ENCODE measurements around the gene ITK. TPM values are rescaled to one million over a fixed set of nuclear protein-coding genes. Genes with fewer than 3 reads are reported as not detected.

Gene ITK
- total and polyA plus RNA-seq, 2 donors from 2014 or later, result 0.11 to 14.0 TPM

- no peak overlapping the region for H3K9ac ChIP-seq (ENCODE audit: low read length in 3 of 3)
- no peak for TF ChIP-seq CTCF (IDR thresholded peaks at IDR 0.05; ENCODE audit: borderline replicate concordance, extremely low read depth, insufficient read depth)
- H3K4me1 ChIP-seq (ENCODE audit: control insufficient read depth in 2 of 3, insufficient read depth in 2 of 3, low read depth in 1 of 3, low read length in 3 of 3), result peaks cover 0 to 40% (median 28%) of the 10 kb centered on the region in 3 donors
- FAIRE-seq (no peak), DNase-seq (no peak)
- H3K27ac ChIP-seq (ENCODE audit: low read depth in 2 of 2, low read length in 2 of 2), result peak overlapping the region in 1 of 2 donors; percentile 36
- H3K27me3 ChIP-seq (ENCODE audit: control insufficient read depth, insufficient read depth, low read length), result no peaks in the 10 kb centered on the region
- intact Hi-C loops (cut with DNase I), result no loop called here
- H3K36me3 ChIP-seq (ENCODE audit: control insufficient read depth in 2 of 3, insufficient read depth in 3 of 3, low read length in 3 of 3), result peaks cover 0 to 1% (median 0%) of the 10 kb centered on the region in 3 donors
- no peak overlapping the region for H3K4me3 ChIP-seq (ENCODE audit: low read length in 3 of 3)
- no peaks in the 10 kb centered on the region for H3K9me3 ChIP-seq (ENCODE audit: control insufficient read depth in 2 of 3, insufficient read depth in 1 of 3, low read length in 3 of 3)
Observed at GRCh38 chr5:157282150-157282549, 101.5 kb downstream of the ITK start.

- Histone ChIP-seq H3K4me3 (ENCODE audit: low read length in 3 of 3) (peak overlapping the region in 1 of 3 donors; percentile 6), H3K4me1 (ENCODE audit: control insufficient read depth in 2 of 3, insufficient read depth in 2 of 3, low read depth in 1 of 3, low read length in 3 of 3) (peaks cover 0 to 52% (median 31%) of the 10 kb centered on the region in 3 donors), H3K36me3 (ENCODE audit: control insufficient read depth in 2 of 3, insufficient read depth in 3 of 3, low read length in 3 of 3) (peaks cover 0 to 9% (median 3%) of the 10 kb centered on the region in 3 donors), H3K9ac (ENCODE audit: low read length in 3 of 3) (peak overlapping the region in 2 of 3 donors; percentile 29 to 38), H3K9me3 (ENCODE audit: control insufficient read depth in 2 of 3, insufficient read depth in 1 of 3, low read length in 3 of 3) (no peaks in the 10 kb centered on the region), H3K27me3 (ENCODE audit: control insufficient read depth, insufficient read depth, low read length) (no peaks in the 10 kb centered on the region), H3K27ac (ENCODE audit: low read depth in 2 of 2, low read length in 2 of 2) (peak overlapping the region; percentile 68 to 76)
- DNase-seq, result no peak
- FAIRE-seq, result no peak
- TF ChIP-seq CTCF (IDR thresholded peaks at IDR 0.05; ENCODE audit: borderline replicate concordance, extremely low read depth, insufficient read depth), result no peak
- intact Hi-C loops (cut with DNase I), result no loop called here
Observed at GRCh38 chr5:157283434-157283833, 102.8 kb downstream of the ITK start.

- TF ChIP-seq CTCF (IDR thresholded peaks at IDR 0.05; ENCODE audit: borderline replicate concordance, extremely low read depth, insufficient read depth), result no peak
- H3K4me1 ChIP-seq (ENCODE audit: control insufficient read depth in 2 of 3, insufficient read depth in 2 of 3, low read depth in 1 of 3, low read length in 3 of 3), result peaks cover 0 to 59% (median 38%) of the 10 kb centered on the region in 3 donors
- H3K27me3 ChIP-seq (ENCODE audit: control insufficient read depth, insufficient read depth, low read length), result no peaks in the 10 kb centered on the region
- H3K9me3 ChIP-seq (ENCODE audit: control insufficient read depth in 2 of 3, insufficient read depth in 1 of 3, low read length in 3 of 3), result no peaks in the 10 kb centered on the region
- no peak for DNase-seq
- no peak for FAIRE-seq
- H3K4me3 ChIP-seq (ENCODE audit: low read length in 3 of 3), result no peak overlapping the region
- intact Hi-C loops (cut with DNase I), result no loop called here
- peaks cover 0 to 13% (median 3%) of the 10 kb centered on the region in 3 donors for H3K36me3 ChIP-seq (ENCODE audit: control insufficient read depth in 2 of 3, insufficient read depth in 3 of 3, low read length in 3 of 3)
- peak overlapping the region; percentile 85 to 89 for H3K27ac ChIP-seq (ENCODE audit: low read depth in 2 of 2, low read length in 2 of 2)
- peak overlapping the region in 1 of 3 donors; percentile 35 for H3K9ac ChIP-seq (ENCODE audit: low read length in 3 of 3)
Observed at GRCh38 chr5:157284458-157285212, 104.0 kb downstream of the ITK start.
